ENCODE data around the gene CTAGE1.

The CTAGE1 gene

DNA sequence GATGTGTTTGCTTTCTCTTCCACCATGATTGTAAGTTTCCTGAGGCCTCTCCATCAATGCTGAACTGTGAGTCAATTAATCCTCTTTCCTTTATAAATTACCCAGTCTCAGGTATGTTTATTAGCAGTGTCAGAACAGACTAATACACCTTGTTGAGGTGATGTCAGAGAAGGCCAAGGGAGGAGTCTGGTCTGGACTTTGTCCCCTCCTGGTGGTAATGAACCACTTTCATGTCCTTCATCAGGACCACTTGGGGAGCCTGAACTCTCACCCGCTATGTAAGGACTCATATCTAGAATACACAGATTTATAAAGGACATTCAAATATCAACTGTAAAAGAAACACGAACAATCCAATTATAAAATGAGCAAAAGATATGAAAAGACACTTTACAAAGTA is 2.9 kb upstream of the CTAGE1 start:
- H3K4me1 ChIP-seq (ENCODE audit: control insufficient read depth, insufficient read depth, low read length, poor library complexity, severe bottlenecking): no peaks in the 10 kb centered on the region
- no peak overlapping the region for H3K27ac ChIP-seq (ENCODE audit: low read depth, low read length, severe bottlenecking)
- WGBS, 2 experiments (ENCODE audit: insufficient coverage in 2 of 2): no CpG with 5 or more reads among the region's 2 CpGs
- H3K36me3 ChIP-seq (ENCODE audit: control insufficient read depth, insufficient read depth, low read length): no peaks in the 10 kb centered on the region
- no peak overlapping the region for H3K4me3 ChIP-seq (ENCODE audit: extremely low read depth, insufficient read depth, low read length, poor library complexity, severe bottlenecking)
- H3K9me3 ChIP-seq (ENCODE audit: control insufficient read depth, low read length): peaks cover 6% of the 10 kb centered on the region

DNA sequence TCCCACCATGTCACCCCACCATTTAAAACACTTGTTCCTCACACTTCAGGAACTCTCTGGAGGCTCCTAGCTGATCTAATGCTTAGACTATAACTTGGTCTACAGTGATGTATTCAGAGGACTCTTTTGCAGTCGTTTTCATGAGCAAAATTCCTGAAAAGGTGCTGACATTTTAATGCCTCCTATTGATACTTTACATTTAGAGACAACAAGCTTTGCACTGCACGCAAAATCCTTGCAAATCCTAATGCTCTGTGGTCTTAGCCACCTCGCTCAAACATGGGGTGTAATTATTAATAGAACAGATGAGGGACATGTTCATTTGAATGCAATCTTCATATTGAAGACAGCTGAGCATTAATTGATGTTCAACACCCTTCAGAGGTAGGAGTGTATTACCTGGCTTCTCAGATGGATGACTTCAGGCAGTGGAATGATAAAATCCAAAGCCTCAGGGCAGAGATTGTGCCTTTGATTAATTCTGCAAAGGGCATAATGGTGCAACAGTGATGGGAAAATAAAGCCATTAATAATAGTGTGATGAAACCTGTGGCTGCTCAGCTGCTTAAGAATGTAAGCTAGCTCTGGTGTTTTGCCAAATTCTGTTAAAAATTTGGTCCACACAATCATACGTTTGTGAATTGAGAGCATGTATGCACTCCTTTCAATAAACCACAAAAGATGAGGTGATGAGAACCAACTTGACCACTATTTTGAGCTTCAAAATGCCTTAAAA is 5.4 kb downstream of the CTAGE1 start:
- H3K4me1 ChIP-seq (ENCODE audit: control insufficient read depth, insufficient read depth, low read length, poor library complexity, severe bottlenecking): no peaks in the 10 kb centered on the region
- no peak overlapping the region for H3K4me3 ChIP-seq (ENCODE audit: extremely low read depth, insufficient read depth, low read length, poor library complexity, severe bottlenecking)
- WGBS, 2 experiments (ENCODE audit: insufficient coverage in 2 of 2): 94 to 100% methylated on average over 2 to 3 of the region's 4 CpGs

DNA sequence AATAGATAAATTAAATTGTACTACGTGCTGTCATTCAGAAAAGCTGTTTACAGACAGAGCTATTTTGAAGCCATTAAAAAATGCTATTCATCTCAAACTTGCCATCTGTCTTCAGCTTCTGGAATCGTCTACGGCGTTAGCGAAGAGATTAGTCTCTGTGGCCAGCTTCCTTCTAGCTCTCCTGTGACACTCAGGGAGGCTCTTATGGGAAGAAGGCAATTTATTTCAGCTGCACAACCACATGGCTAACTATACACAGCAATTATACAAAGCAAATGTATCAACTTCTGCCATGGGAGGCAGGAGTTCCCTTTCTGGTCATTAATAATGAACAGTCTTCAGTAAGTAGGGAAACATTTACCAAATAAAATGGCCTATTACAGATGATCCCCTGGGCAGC is 6.3 kb downstream of the CTAGE1 start:
- Histone ChIP-seq H3K36me3 (ENCODE audit: control insufficient read depth, insufficient read depth, low read length) (no peaks in the 10 kb centered on the region), H3K27ac (ENCODE audit: low read depth, low read length, severe bottlenecking) (no peak overlapping the region), H3K9me3 (ENCODE audit: control insufficient read depth, low read length) (no peaks in the 10 kb centered on the region), H3K4me1 (ENCODE audit: control insufficient read depth, insufficient read depth, low read length, poor library complexity, severe bottlenecking) (no peaks in the 10 kb centered on the region), H3K4me3 (ENCODE audit: extremely low read depth, insufficient read depth, low read length, poor library complexity, severe bottlenecking) (no peak overlapping the region)
- 93 to 95% methylated on average over 4 to 5 of the region's 5 CpGs for WGBS, 2 experiments (ENCODE audit: insufficient coverage in 2 of 2)

More for the DNA sequence above, 5.4 kb downstream of the CTAGE1 start:
- H3K9me3 ChIP-seq (ENCODE audit: control insufficient read depth, low read length): no peaks in the 10 kb centered on the region
- H3K36me3 ChIP-seq (ENCODE audit: control insufficient read depth, insufficient read depth, low read length): no peaks in the 10 kb centered on the region
- H3K27ac ChIP-seq (ENCODE audit: low read depth, low read length, severe bottlenecking): no peak overlapping the region

DNA sequence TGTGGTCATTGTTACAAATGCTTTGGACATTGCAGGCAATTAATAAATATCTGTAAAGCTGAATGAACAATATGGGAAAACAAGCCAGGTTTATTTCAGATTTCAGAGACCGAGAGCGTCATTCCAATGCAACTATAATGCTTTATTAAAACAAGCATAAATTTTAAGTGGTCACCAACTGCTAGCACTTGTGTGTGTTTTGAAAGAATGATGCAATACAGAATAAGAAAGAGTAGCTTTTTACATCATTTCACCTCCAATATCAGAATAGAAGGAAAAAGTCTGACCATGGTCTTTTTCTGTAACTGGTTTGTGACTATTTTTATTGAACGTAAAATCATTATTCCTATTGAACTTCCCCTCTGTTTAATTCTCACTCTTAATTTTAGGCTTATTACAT is 7.6 kb downstream of the CTAGE1 start:
- H3K36me3 ChIP-seq (ENCODE audit: control insufficient read depth, insufficient read depth, low read length): no peaks in the 10 kb centered on the region
- no peak overlapping the region for H3K4me3 ChIP-seq (ENCODE audit: extremely low read depth, insufficient read depth, low read length, poor library complexity, severe bottlenecking)
- H3K9me3 ChIP-seq (ENCODE audit: control insufficient read depth, low read length): peaks cover 4% of the 10 kb centered on the region
- H3K27ac ChIP-seq (ENCODE audit: low read depth, low read length, severe bottlenecking): no peak overlapping the region
- H3K4me1 ChIP-seq (ENCODE audit: control insufficient read depth, insufficient read depth, low read length, poor library complexity, severe bottlenecking): no peaks in the 10 kb centered on the region
- 100% methylated on average over 1 of the region's 3 CpGs; no CpG with 5 or more reads in 1 of the 2 experiments for WGBS, 2 experiments (ENCODE audit: insufficient coverage in 2 of 2)

DNA sequence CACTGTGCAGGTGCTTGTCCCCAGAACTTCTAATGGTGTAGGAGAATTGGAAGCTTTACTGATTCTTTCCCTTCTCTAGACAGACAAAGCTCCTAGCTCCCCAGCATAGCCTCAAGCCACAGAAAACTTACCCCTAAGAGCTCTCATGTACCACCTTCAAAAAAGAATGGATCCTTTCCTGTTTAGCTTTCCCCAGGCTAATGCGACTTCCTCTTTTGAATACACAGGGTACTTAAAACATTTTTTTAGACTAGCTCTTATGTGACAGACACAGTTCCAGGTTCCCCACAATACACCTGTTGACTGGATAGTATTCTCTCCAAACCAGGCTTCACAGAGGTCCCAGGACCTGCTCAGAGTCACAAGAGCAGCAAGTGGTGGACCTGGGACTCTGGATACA is 8.3 kb downstream of the CTAGE1 start:
- H3K4me1 ChIP-seq (ENCODE audit: control insufficient read depth, insufficient read depth, low read length, poor library complexity, severe bottlenecking): no peaks in the 10 kb centered on the region
- WGBS, 2 experiments (ENCODE audit: insufficient coverage in 2 of 2): 86 to 100% methylated on average over 1 of the region's 1 CpG
- no peak overlapping the region for H3K27ac ChIP-seq (ENCODE audit: low read depth, low read length, severe bottlenecking)

DNA sequence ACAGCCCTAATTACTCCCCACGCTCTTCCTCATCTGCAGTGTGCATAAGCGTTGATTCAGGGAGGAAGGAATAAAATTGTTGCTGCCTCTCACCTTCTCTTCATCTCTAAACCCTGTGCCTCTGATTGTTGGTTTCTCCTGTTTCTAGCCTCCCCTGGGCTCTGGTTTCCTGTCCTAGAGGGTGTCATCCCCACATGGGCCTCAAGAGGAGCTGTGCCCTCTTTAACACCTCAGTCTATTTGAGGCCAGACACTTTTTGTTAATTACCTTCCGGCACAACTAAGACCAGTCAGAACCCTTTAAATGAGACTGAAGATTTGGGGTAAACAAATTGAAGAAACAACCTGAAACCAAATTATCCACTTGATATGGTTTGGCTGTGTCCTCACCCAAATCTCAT is 9.7 kb downstream of the CTAGE1 start:
- no peaks in the 10 kb centered on the region for H3K36me3 ChIP-seq (ENCODE audit: control insufficient read depth, insufficient read depth, low read length)
- H3K4me3 ChIP-seq (ENCODE audit: extremely low read depth, insufficient read depth, low read length, poor library complexity, severe bottlenecking): no peak overlapping the region
- no peak overlapping the region for H3K27ac ChIP-seq (ENCODE audit: low read depth, low read length, severe bottlenecking)
- H3K9me3 ChIP-seq (ENCODE audit: control insufficient read depth, low read length): peaks cover 6% of the 10 kb centered on the region
- no peaks in the 10 kb centered on the region for H3K4me1 ChIP-seq (ENCODE audit: control insufficient read depth, insufficient read depth, low read length, poor library complexity, severe bottlenecking)
- 100% methylated on average over 1 of the region's 3 CpGs; no CpG with 5 or more reads in 1 of the 2 experiments for WGBS, 2 experiments (ENCODE audit: insufficient coverage in 2 of 2)

More for the DNA sequence above, 8.3 kb downstream of the CTAGE1 start:
- Histone ChIP-seq H3K4me3 (ENCODE audit: extremely low read depth, insufficient read depth, low read length, poor library complexity, severe bottlenecking) (no peak overlapping the region), H3K36me3 (ENCODE audit: control insufficient read depth, insufficient read depth, low read length) (no peaks in the 10 kb centered on the region), H3K9me3 (ENCODE audit: control insufficient read depth, low read length) (peaks cover 6% of the 10 kb centered on the region)

DNA sequence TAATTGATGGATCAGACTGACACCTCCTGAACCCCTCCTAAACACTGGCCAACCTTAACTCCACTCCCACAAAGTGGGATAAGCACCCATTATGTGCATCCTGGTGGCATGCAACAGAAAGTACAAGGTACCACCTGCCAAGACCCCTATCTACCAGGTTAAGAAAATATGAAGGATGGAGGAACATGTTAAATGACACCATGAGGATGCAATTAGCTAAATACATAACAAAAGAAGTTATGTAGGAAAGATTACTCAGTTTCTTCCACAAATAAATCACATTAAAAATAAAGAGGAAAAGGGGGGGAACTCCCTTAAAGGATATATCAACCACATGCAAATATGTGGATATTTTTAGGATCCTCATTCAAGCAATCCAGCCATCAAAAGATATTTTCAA is 12.6 kb downstream of the CTAGE1 start:
- Histone ChIP-seq H3K4me1 (ENCODE audit: control insufficient read depth, insufficient read depth, low read length, poor library complexity, severe bottlenecking) (no peaks in the 10 kb centered on the region), H3K36me3 (ENCODE audit: control insufficient read depth, insufficient read depth, low read length) (no peaks in the 10 kb centered on the region), H3K27ac (ENCODE audit: low read depth, low read length, severe bottlenecking) (no peak overlapping the region), H3K4me3 (ENCODE audit: extremely low read depth, insufficient read depth, low read length, poor library complexity, severe bottlenecking) (no peak overlapping the region), H3K9me3 (ENCODE audit: control insufficient read depth, low read length) (peaks cover 6% of the 10 kb centered on the region)

DNA sequence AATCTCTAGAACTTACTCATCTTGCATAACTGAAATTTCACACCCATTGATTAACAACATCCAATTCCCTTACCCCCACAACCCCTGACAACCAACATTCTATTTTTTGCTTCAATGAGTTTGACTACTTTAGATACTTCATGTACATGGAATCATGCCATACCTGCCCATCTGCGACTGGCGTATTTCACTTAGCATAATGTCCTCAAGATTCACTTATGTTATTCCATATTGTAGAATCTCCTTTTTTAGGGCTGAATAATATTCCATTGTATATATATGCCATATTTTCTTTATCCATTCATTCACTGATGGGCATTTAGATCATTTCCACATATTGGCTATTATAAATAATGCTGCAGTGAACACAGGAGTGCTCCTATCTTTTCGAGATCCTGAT is 13.8 kb downstream of the CTAGE1 start:
- Histone ChIP-seq H3K27ac (ENCODE audit: low read depth, low read length, severe bottlenecking) (no peak overlapping the region), H3K36me3 (ENCODE audit: control insufficient read depth, insufficient read depth, low read length) (no peaks in the 10 kb centered on the region), H3K4me3 (ENCODE audit: extremely low read depth, insufficient read depth, low read length, poor library complexity, severe bottlenecking) (no peak overlapping the region), H3K9me3 (ENCODE audit: control insufficient read depth, low read length) (peaks cover 6% of the 10 kb centered on the region), H3K4me1 (ENCODE audit: control insufficient read depth, insufficient read depth, low read length, poor library complexity, severe bottlenecking) (no peaks in the 10 kb centered on the region)
- WGBS, 2 experiments (ENCODE audit: insufficient coverage in 2 of 2): no CpG with 5 or more reads among the region's 3 CpGs

DNA sequence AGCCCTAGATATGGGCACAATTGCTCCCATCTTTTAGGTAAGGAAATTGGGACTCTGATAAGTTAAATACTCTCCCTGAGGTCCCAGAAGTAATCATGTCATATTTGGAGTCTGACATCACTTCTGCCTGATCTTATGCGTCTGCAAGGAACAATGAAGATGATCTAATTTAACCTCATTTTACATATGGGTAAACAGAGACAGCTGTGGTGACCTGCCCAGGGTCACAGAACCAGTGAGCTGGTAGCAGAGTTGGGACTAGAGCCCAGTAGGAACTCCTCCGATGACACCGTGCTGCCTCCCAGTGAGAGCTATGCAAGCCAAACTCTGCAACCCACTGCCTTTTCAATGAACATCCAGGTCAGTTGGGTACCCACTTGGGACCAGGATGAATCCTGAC is 17.8 kb downstream of the CTAGE1 start:
- Histone ChIP-seq H3K9me3 (ENCODE audit: control insufficient read depth, low read length) (peaks cover under 1% of the 10 kb centered on the region), H3K4me3 (ENCODE audit: extremely low read depth, insufficient read depth, low read length, poor library complexity, severe bottlenecking) (no peak overlapping the region), H3K4me1 (ENCODE audit: control insufficient read depth, insufficient read depth, low read length, poor library complexity, severe bottlenecking) (no peaks in the 10 kb centered on the region), H3K36me3 (ENCODE audit: control insufficient read depth, insufficient read depth, low read length) (no peaks in the 10 kb centered on the region), H3K27ac (ENCODE audit: low read depth, low read length, severe bottlenecking) (no peak overlapping the region)
- WGBS, 2 experiments (ENCODE audit: insufficient coverage in 2 of 2): 50 to 61% methylated on average over 2 to 3 of the region's 3 CpGs

DNA sequence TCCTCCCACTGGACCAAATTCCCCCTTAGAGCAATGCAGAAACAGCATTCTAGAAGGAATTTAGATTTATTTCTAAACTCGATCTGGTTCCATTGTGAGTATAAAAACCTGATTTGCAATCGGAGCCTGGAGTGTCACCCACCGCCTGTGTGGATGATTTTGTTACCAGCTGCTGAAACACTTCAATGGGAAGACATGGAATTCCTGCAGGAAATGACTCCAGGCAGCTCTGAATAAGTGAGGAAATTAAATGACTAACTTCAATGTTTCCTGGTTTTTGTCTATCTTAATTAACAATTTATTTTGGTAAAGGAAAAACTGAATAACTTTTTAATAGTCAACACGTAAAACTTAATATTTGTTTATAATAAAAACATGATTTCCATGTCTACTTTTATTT is 19.3 kb downstream of the CTAGE1 start:
- H3K36me3 ChIP-seq (ENCODE audit: control insufficient read depth, insufficient read depth, low read length): no peaks in the 10 kb centered on the region
- no peak overlapping the region for H3K4me3 ChIP-seq (ENCODE audit: extremely low read depth, insufficient read depth, low read length, poor library complexity, severe bottlenecking)
- H3K27ac ChIP-seq (ENCODE audit: low read depth, low read length, severe bottlenecking): no peak overlapping the region
- H3K4me1 ChIP-seq (ENCODE audit: control insufficient read depth, insufficient read depth, low read length, poor library complexity, severe bottlenecking): no peaks in the 10 kb centered on the region
- H3K9me3 ChIP-seq (ENCODE audit: control insufficient read depth, low read length): no peaks in the 10 kb centered on the region
- 50 to 67% methylated on average over 3 of the region's 4 CpGs for WGBS, 2 experiments (ENCODE audit: insufficient coverage in 2 of 2)

DNA sequence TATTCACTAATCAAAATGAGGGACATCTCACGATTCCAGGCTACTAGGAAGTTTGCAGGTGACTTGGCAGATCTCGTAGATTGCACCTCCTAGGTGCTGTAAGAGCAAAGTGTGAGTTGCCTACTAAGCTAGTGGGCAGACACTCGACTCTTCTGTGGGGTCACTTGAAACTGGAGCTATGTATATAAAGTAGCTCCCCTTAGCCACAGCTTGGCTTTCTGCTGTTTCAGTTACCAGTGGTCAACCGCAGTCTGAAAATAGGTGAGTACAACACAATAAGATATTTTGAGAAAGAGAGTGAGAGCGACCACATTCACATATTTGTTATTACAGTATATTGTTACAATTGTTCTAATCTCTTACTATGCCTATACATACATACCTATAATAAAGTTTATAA is 23.3 kb downstream of the CTAGE1 start:
- Histone ChIP-seq H3K4me1 (ENCODE audit: control insufficient read depth, insufficient read depth, low read length, poor library complexity, severe bottlenecking) (no peaks in the 10 kb centered on the region), H3K36me3 (ENCODE audit: control insufficient read depth, insufficient read depth, low read length) (no peaks in the 10 kb centered on the region), H3K4me3 (ENCODE audit: extremely low read depth, insufficient read depth, low read length, poor library complexity, severe bottlenecking) (no peak overlapping the region), H3K27ac (ENCODE audit: low read depth, low read length, severe bottlenecking) (no peak overlapping the region), H3K9me3 (ENCODE audit: control insufficient read depth, low read length) (no peaks in the 10 kb centered on the region)
- 80 to 100% methylated on average over 2 to 3 of the region's 5 CpGs for whole genome bisulfite sequencing, 2 experiments (ENCODE audit: insufficient coverage in 2 of 2)

All from mesodermal cell (in vitro differentiated cells).